Stimulated activated memory B cell treated with anti-CD40 and anti-IgM and Interleukin-4, amounts not matched to agents 10 μg/mL and 1 μg/mL and 100 μg/mL, for 72 hours (primary cell): Measurements from ENCODE around the gene UIMC1.
"Not testable (repeated sequence)": the region's sequence is repeated elsewhere in the genome, so short reads cannot be mapped to it uniquely, and the experiment has no call there.

Source experiments
- ATAC-seq: fragments of 150-1000 bp; cut with Tn5 transposase; 2 replicates; pipeline ENCODE4 v1.10.0; 2021
- H3K27ac Mint-ChIP-seq: one replicate; pipeline ENCODE4 v1.8.0; 2022; ENCODE audit warnings: mild to moderate bottlenecking, mixed read lengths
- H3K27me3 Mint-ChIP-seq: one replicate; pipeline ENCODE4 v1.8.0; 2022; ENCODE audit warnings: mixed read lengths
- H3K36me3 Mint-ChIP-seq: one replicate; pipeline ENCODE4 v1.8.0; 2022; ENCODE audit warnings: mixed read lengths
- H3K4me1 Mint-ChIP-seq: one replicate; pipeline ENCODE4 v1.8.0; 2022; ENCODE audit warnings: mixed read lengths
- H3K4me3 Mint-ChIP-seq: one replicate; pipeline ENCODE4 v1.8.0; 2022; ENCODE audit warnings: mild to moderate bottlenecking, moderate library complexity, mixed read lengths
- H3K9me3 Mint-ChIP-seq: one replicate; pipeline ENCODE4 v1.8.0; 2022; ENCODE audit warnings: mixed read lengths

The UIMC1 gene

DNA sequence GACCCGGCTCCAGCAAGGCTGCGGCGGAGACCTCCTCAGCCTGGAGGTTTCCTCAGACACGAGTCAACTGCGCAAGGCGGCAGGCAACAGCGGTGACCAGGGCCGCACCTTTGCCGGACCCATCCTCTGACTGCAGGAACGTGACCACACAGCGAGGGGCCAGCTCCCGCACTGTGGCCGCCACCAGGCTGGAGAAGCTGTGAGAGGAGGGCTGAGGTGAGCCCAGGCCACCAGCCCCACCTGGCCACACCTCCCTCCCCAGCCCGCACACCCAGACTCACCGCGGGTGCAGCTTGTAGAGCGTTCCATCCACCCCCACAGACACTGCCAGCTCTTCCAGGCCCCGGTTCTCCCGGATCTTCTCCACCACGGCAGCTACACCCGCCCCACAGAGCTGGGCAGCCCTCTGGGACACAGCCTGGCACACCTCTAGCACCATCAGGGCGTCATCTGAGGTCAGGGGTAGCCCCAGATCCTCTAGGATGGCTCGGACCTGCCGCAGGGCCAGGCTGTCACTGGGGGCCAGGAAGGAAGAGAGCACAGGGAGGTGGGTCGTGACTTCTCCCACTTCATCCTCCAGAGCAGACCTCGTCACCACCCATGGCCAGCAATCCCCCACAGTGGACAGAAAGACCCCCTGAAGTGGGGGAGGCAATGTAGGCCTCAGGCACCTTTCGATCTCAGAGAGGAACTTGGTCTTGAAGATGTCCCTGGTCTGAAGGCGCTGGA is 125.4 kb downstream of the UIMC1 start:
- peaks cover 46% of the 10 kb centered on the region for H3K27me3 Mint-ChIP-seq
- ATAC-seq = no peak
- peaks cover 8% of the 10 kb centered on the region for H3K4me1 Mint-ChIP-seq
- H3K27ac Mint-ChIP-seq = no peak overlapping the region
- H3K36me3 Mint-ChIP-seq = no peaks in the 10 kb centered on the region
- H3K9me3 Mint-ChIP-seq = no peaks in the 10 kb centered on the region
- H3K4me3 Mint-ChIP-seq = no peak overlapping the region

DNA sequence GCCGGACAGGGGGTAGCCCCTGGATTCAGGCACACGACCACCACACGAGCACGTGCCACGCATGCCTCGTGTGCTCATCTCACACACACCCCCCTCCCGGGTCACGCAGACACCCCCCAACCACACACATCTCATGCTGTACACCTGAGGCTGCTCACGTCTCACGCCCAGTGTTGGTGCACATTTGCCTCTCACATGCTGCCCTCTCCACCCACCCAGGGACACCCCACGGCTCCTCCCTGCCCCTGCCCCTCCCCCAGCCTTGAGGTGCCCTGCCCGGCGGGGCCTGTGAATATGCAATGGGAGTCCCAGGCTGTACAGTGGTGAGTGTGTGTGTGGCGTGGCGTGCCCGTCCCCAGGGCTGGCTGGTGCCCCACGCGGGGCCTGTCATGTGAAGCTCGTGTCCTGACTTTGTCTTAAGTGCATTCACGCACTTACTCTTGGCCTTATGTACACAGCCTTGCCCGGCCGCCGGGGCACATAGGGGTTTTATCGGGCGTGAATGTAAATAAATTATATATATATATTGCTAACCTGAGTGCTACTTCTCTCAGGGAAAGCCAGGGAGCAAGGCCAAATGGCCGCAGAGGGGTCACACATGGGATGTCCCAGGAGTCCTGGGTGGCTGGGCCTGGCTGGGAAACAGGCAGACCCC is 126.1 kb downstream of the UIMC1 start:
- Mint-ChIP-seq H3K4me3 (no peak overlapping the region), H3K27me3 (peaks cover 53% of the 10 kb centered on the region), H3K27ac (no peak overlapping the region), H3K4me1 (peaks cover 8% of the 10 kb centered on the region), H3K36me3 (no peaks in the 10 kb centered on the region), H3K9me3 (no peaks in the 10 kb centered on the region)
- ATAC-seq = peak; percentile 15

DNA sequence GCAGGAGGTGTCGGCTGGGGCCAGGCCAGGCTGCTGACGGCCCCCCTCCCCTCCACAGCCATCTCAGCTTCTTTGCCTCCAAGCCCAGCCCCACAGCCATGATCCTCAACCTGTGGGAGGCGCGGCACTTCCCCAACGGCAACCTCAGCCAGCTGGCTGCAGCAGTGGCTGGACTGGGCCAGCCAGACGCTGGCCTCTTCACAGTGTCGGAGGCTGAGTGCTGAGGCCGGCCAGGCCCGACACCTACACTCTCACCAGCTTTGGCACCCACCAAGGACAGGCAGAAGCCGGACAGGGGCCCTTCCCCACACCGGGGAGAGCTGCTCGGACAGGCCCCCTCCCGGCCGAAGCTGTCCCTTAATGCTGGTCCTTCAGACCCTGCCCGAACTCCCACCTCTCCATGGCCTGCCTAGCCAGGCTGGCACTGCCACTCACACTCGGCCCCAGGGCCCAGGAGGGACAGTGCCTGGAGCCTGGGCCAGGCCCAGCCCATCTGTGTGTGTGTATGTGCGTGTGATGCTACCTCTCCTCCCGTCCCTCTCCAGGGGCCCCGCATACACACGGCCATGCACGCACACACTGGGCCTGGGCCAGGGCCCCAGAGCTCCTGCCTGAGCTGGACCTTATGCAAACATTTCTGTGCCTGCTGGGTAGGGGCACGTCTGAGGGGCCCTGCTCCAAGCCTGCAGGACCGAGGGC is 126.8 kb downstream of the UIMC1 start:
- H3K9me3 Mint-ChIP-seq = no peaks in the 10 kb centered on the region
- H3K36me3 Mint-ChIP-seq = no peaks in the 10 kb centered on the region
- H3K4me3 Mint-ChIP-seq = no peak overlapping the region
- peaks cover 4% of the 10 kb centered on the region for H3K4me1 Mint-ChIP-seq
- ATAC-seq = no peak
- H3K27me3 Mint-ChIP-seq = peaks cover 60% of the 10 kb centered on the region
- H3K27ac Mint-ChIP-seq = no peak overlapping the region

- H3K9me3 Mint-ChIP-seq = no peaks in the 10 kb centered on the region
- no peak overlapping the region for H3K27ac Mint-ChIP-seq
- H3K36me3 Mint-ChIP-seq = no peaks in the 10 kb centered on the region
- no peak for ATAC-seq
- no peak overlapping the region for H3K4me3 Mint-ChIP-seq
- peaks cover under 1% of the 10 kb centered on the region for H3K4me1 Mint-ChIP-seq
- peaks cover 62% of the 10 kb centered on the region for H3K27me3 Mint-ChIP-seq
Measured at GRCh38 chr5:176878906-176879662, 127.5 kb downstream of the UIMC1 start.

- no peaks in the 10 kb centered on the region for H3K36me3 Mint-ChIP-seq
- ATAC-seq = no peak
- H3K27me3 Mint-ChIP-seq = peaks cover 62% of the 10 kb centered on the region
- no peak overlapping the region for H3K4me3 Mint-ChIP-seq
- no peak overlapping the region for H3K27ac Mint-ChIP-seq
- H3K9me3 Mint-ChIP-seq = no peaks in the 10 kb centered on the region
- peaks cover 6% of the 10 kb centered on the region for H3K4me1 Mint-ChIP-seq
Measured at GRCh38 chr5:176878463-176878862, 128.1 kb downstream of the UIMC1 start.

GRCh38 chr5:176877793-176878331 is 128.7 kb downstream of the UIMC1 start:
- Mint-ChIP-seq H3K4me3 (no peak overlapping the region), H3K36me3 (no peaks in the 10 kb centered on the region), H3K9me3 (peaks cover 5% of the 10 kb centered on the region), H3K27me3 (peaks cover 62% of the 10 kb centered on the region), H3K4me1 (peaks cover 12% of the 10 kb centered on the region), H3K27ac (no peak overlapping the region)
- ATAC-seq = no peak

DNA sequence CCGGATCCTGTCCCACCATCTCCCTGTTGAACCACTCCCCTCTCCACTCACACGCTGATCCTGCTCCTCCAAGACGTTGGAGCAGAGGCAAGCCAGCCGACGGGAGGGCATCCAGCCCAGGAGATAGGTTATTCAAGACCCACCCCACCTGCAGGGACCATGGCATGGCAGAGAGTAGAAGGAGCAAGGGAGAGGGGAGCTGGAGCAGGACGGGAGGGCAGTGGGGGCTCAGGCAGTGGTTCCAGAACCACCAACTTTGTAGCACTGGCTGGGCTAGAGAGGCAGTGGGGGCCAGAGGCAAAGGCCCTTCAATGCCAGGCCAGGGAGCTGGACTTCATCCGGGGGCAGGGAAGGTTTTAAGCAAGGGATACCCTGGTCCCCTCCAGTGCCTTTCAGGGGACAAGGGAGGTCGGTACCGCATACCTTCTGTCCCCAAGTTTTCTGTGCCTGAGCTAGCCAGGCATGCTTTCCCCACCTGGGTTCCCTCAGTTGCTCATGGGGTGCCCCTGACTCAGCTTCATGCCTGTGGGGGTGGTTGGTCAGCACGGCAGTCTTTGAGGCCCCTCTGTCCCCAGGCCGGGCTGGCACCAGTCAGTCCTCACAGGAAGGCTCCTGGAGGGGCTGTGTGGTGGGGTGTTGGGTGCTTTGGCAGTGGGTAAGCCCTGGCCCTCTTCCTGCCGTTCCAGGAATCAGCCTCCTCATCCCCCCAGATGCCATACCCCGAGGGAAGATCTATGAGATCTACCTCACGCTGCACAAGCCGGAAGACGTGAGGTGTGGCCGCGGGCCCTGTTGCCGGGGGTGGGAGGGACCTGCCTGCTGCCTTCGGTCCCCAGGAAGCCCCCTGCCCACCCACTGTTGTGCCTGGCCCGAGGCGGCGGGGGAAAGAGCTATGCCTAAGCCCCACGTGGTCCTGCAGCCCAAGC is 129.8 kb downstream of the UIMC1 start:
- H3K36me3 Mint-ChIP-seq = no peaks in the 10 kb centered on the region
- ATAC-seq = no peak
- H3K4me1 Mint-ChIP-seq = peaks cover 14% of the 10 kb centered on the region
- peaks cover 11% of the 10 kb centered on the region for H3K9me3 Mint-ChIP-seq
- H3K27me3 Mint-ChIP-seq = peaks cover 62% of the 10 kb centered on the region
- no peak overlapping the region for H3K4me3 Mint-ChIP-seq
- no peak overlapping the region for H3K27ac Mint-ChIP-seq

- H3K4me1 Mint-ChIP-seq = peaks cover 14% of the 10 kb centered on the region
- H3K4me3 Mint-ChIP-seq = no peak overlapping the region
- peaks cover 54% of the 10 kb centered on the region for H3K27me3 Mint-ChIP-seq
Measured at GRCh38 chr5:176875783-176876505, 130.6 kb downstream of the UIMC1 start.

DNA sequence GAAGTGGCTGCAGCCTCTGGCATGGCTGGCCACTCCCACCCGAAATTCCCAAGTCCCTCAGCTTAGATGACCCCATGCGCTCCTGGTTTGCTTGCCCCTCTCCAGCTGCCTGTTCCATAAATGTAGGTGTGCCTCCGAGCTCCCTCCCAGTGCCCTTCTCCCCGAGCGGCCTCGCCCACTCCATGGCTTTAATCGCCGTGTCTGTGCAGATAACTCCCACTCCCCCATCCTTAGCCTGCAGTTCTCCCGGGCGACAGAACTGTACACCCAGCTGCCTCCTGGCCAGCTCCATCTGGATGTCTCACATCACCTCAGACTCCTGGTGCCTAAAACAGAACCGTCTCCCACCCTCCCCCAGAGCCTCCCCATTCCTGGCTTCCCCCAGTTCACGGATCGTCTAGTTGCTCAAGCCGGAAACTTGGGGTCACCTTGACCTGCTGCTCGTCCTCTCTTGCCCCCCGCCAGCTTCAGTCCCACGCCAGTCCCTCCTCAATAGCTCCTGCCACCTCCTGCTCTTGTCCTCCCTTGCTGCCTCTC is 131.5 kb downstream of the UIMC1 start:
- Mint-ChIP-seq H3K27me3 (peaks cover 49% of the 10 kb centered on the region), H3K9me3 (peaks cover 15% of the 10 kb centered on the region), H3K4me3 (no peak overlapping the region), H3K27ac (no peak overlapping the region), H3K36me3 (no peaks in the 10 kb centered on the region), H3K4me1 (peaks cover 19% of the 10 kb centered on the region)
- no peak for ATAC-seq

More at GRCh38 chr5:176875783-176876505, 130.6 kb downstream of the UIMC1 start:
- Mint-ChIP-seq H3K9me3 (peaks cover 11% of the 10 kb centered on the region), H3K27ac (no peak overlapping the region), H3K36me3 (no peaks in the 10 kb centered on the region)
- no peak for ATAC-seq

DNA sequence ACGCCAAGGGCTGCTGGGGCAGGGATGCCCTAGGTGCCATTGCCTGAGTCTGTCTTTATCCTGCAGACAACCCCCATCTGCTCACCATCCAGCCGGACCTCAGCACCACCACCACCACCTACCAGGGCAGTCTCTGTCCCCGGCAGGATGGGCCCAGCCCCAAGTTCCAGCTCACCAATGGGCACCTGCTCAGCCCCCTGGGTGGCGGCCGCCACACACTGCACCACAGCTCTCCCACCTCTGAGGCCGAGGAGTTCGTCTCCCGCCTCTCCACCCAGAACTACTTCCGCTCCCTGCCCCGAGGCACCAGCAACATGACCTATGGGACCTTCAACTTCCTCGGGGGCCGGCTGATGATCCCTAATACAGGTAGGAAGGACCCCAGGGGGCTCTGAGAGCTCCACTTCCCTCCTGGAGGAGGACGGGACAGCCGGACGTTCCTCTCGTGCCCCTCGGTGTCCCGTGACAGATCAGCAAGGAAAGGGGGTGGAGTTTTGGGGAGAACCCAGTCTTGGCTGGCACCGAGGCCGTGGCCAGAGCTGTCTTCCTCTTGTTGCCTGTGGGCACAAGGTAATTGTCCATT is 132.3 kb downstream of the UIMC1 start:
- peaks cover 43% of the 10 kb centered on the region for H3K27me3 Mint-ChIP-seq
- peaks cover 19% of the 10 kb centered on the region for H3K4me1 Mint-ChIP-seq
- no peaks in the 10 kb centered on the region for H3K36me3 Mint-ChIP-seq
- no peak overlapping the region for H3K27ac Mint-ChIP-seq
- H3K9me3 Mint-ChIP-seq = peaks cover 15% of the 10 kb centered on the region
- ATAC-seq = no peak
- H3K4me3 Mint-ChIP-seq = no peak overlapping the region

DNA sequence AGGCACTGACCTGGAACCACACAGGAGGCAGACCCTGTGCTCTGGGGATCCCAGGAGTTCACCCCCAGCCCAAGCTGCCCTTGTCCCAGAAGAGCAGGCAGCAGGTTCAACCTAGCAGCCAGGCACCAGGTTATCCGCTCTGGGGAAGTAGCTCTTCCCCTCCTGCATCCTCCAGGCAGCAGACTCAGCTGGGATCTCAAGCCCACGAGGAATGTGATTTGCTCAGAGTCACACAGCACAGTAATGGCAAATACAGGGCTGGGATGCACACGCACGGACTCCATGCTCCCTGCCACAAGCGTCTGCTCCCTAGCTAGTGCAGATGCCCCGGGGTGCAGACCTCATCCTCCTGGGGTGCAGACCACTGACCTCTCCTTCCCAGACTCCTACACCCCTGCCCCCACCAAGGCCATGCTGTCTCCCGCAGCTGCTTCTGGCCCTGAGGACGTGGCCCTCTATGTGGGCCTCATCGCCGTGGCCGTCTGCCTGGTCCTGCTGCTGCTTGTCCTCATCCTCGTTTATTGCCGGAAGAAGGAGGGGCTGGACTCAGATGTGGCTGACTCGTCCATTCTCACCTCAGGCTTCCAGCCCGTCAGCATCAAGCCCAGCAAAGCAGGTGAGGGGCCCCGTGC is 132.9 kb downstream of the UIMC1 start:
- Mint-ChIP-seq H3K36me3 (no peaks in the 10 kb centered on the region), H3K4me1 (peaks cover 19% of the 10 kb centered on the region), H3K9me3 (peaks cover 15% of the 10 kb centered on the region), H3K4me3 (no peak overlapping the region), H3K27me3 (peaks cover 37% of the 10 kb centered on the region), H3K27ac (peak overlapping the region; percentile 16)
- no peak for ATAC-seq

GRCh38 chr5:176873011-176873410 is 133.6 kb downstream of the UIMC1 start:
- H3K9me3 Mint-ChIP-seq = peaks cover 15% of the 10 kb centered on the region
- H3K4me3 Mint-ChIP-seq, H3K36me3 Mint-ChIP-seq, ATAC-seq: not testable (repeated sequence)
- peaks cover 19% of the 10 kb centered on the region for H3K4me1 Mint-ChIP-seq
- H3K27me3 Mint-ChIP-seq = peaks cover 31% of the 10 kb centered on the region
- peak overlapping the region; percentile 16 for H3K27ac Mint-ChIP-seq

DNA sequence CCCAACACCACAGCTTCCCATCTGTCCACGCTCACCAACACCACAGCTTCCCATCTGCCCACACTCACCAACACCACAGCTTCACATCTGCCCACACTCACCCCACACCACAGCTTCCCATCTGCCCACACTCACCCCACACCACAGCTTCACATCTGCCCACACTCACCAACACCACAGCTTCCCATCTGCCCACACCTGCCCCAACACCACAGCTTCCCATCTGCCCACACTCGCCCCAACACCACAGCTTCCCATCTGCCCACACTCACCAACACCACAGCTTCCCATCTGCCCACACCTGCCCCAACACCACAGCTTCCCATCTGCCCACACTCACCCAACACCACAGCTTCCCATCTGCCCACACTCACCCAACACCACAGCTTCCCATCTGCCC is 134.0 kb downstream of the UIMC1 start:
- not testable (repeated sequence) for H3K36me3 Mint-ChIP-seq, ATAC-seq, H3K4me3 Mint-ChIP-seq
- Mint-ChIP-seq H3K27ac (peak overlapping the region; percentile 16), H3K4me1 (peaks cover 19% of the 10 kb centered on the region), H3K9me3 (peaks cover 15% of the 10 kb centered on the region), H3K27me3 (peaks cover 28% of the 10 kb centered on the region)
